HepG2 (cell line): ENCODE data around the gene FAAH2.

Experiments
- SMC3 ChIP-seq: IDR thresholded peaks from 2 replicates; pipeline ENCODE4 v1.6.1; 2011; ENCODE audit warnings: low read length, improper control_type of control experiment
- SP5 ChIP-seq: IDR thresholded peaks from 2 replicates; pipeline ENCODE4 v1.6.1; 2016; ENCODE audit warnings: low read depth, borderline replicate concordance
- SRSF9 ChIP-seq: fragments of 200-400 bp; formaldehyde crosslinking; IDR thresholded peaks from 2 replicates; pipeline ENCODE4 v1.6.1; 2018; ENCODE audit warnings: borderline replicate concordance, mild to moderate bottlenecking, low read depth, low read length; ENCODE audit not compliant: insufficient read depth, poor library complexity, severe bottlenecking
- ZNF549 ChIP-seq: sonication (generic); formaldehyde crosslinking; IDR thresholded peaks from 2 replicates; pipeline ENCODE4 v1.5.0; 2020; ENCODE audit warnings: missing genetic modification reagents
- TF ChIP-seq, protein P1 (sequence below): sonication (generic); formaldehyde crosslinking; IDR thresholded peaks from 2 replicates; pipeline ENCODE4 v1.4.0; 2020; ENCODE audit warnings: missing genetic modification reagents, mild to moderate bottlenecking, borderline replicate concordance

DNA sequence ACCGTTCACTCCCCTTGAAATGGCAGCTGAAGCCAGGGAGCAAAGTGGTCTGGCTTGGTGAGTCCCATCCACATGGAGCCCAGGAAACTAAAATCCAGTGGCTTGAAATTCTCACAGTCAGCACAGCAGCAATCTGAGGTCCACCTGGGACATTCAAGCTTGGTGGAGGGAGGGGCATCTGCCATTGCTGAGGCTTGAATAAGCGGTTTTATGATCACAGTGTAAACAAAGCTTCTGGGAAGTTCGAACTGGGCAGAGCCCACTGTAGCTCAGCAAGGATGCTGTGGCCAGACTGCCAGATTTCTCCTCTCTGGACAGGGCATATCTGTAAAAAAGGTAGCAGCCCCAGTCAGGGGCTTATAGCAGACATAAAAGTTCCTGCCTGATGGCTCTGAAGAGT is 15.5 kb upstream of the FAAH2 start:
- no peak for TF ChIP-seq ZNF549 (CRISPR knock-in tag)
- TF ChIP-seq SRSF9: no peak
- TF ChIP-seq SMC3: no peak
- TF ChIP-seq SP5: no peak
- TF ChIP-seq, protein P1, sequence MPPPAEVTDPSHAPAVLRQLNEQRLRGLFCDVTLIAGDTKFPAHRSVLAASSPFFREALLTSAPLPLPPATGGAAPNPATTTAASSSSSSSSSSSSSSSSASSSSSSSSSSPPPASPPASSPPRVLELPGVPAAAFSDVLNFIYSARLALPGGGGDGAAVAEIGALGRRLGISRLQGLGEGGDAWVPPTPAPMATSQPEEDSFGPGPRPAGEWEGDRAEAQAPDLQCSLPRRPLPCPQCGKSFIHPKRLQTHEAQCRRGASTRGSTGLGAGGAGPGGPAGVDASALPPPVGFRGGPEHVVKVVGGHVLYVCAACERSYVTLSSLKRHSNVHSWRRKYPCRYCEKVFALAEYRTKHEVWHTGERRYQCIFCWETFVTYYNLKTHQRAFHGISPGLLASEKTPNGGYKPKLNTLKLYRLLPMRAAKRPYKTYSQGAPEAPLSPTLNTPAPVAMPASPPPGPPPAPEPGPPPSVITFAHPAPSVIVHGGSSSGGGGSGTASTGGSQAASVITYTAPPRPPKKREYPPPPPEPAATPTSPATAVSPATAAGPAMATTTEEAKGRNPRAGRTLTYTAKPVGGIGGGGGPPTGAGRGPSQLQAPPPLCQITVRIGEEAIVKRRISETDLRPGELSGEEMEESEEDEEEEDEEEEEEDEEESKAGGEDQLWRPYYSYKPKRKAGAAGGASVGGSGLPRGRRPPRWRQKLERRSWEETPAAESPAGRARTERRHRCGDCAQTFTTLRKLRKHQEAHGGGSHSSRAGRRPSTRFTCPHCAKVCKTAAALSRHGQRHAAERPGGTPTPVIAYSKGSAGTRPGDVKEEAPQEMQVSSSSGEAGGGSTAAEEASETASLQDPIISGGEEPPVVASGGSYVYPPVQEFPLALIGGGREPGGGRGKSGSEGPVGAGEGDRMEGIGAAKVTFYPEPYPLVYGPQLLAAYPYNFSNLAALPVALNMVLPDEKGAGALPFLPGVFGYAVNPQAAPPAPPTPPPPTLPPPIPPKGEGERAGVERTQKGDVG (CRISPR knock-in tag): no peak
